ENCODE results near the gene SMG9.
"Not testable (repeated sequence)": the region's sequence is repeated elsewhere in the genome, so short reads cannot be mapped to it uniquely, and the experiment has no call there.

SMG9 gene

GRCh38 chr19:43779820-43780219, 25.1 kb upstream of the SMG9 start:
- no peak overlapping the region for H3K27ac ChIP-seq (ENCODE audit: low read length)
- H3K36me3 ChIP-seq (ENCODE audit: control insufficient read depth in 2 of 2, insufficient read depth in 2 of 2, low read length in 2 of 2): no peaks in the 10 kb centered on the region
- no peaks in the 10 kb centered on the region for H3K9me3 ChIP-seq (ENCODE audit: control insufficient read depth in 2 of 2, low read length in 2 of 2)
- H3K27me3 ChIP-seq (ENCODE audit: control insufficient read depth in 1 of 2, insufficient read depth in 2 of 2, low read length in 2 of 2): peaks cover 19 to 30% of the 10 kb centered on the region in 2 donors
- peak overlapping the region in 1 of 2 donors; percentile 20 for H3K9ac ChIP-seq (ENCODE audit: low read length in 2 of 2)
- peaks cover 14% of the 10 kb centered on the region for H3K4me1 ChIP-seq (ENCODE audit: control insufficient read depth, insufficient read depth, low read length)
- no peak overlapping the region for H3K4me3 ChIP-seq (ENCODE audit: low read length in 2 of 2)

- Histone ChIP-seq H3K36me3 (ENCODE audit: control insufficient read depth in 2 of 2, insufficient read depth in 2 of 2, low read length in 2 of 2) (no peaks in the 10 kb centered on the region), H3K27me3 (ENCODE audit: control insufficient read depth in 1 of 2, insufficient read depth in 2 of 2, low read length in 2 of 2) (peaks cover 24 to 30% of the 10 kb centered on the region in 2 donors), H3K4me1 (ENCODE audit: control insufficient read depth, insufficient read depth, low read length) (peaks cover 15% of the 10 kb centered on the region), H3K9ac (ENCODE audit: low read length in 2 of 2) (peak overlapping the region in 1 of 2 donors; percentile 20), H3K9me3 (ENCODE audit: control insufficient read depth in 2 of 2, low read length in 2 of 2) (no peaks in the 10 kb centered on the region), H3K27ac (ENCODE audit: low read length) (no peak overlapping the region), H3K4me3 (ENCODE audit: low read length in 2 of 2) (no peak overlapping the region)
These were observed 24.5 kb upstream of the SMG9 start for GRCh38 chr19:43779147-43779819.

- H3K27ac ChIP-seq (ENCODE audit: low read length): no peak overlapping the region
- peaks cover 19% of the 10 kb centered on the region for H3K4me1 ChIP-seq (ENCODE audit: control insufficient read depth, insufficient read depth, low read length)
- H3K4me3 ChIP-seq (ENCODE audit: low read length in 2 of 2): no peak overlapping the region
- no peaks in the 10 kb centered on the region for H3K9me3 ChIP-seq (ENCODE audit: control insufficient read depth in 2 of 2, low read length in 2 of 2)
- no peak overlapping the region for H3K9ac ChIP-seq (ENCODE audit: low read length in 2 of 2)
- peaks cover 31 to 36% of the 10 kb centered on the region in 2 donors for H3K27me3 ChIP-seq (ENCODE audit: control insufficient read depth in 1 of 2, insufficient read depth in 2 of 2, low read length in 2 of 2)
- H3K36me3 ChIP-seq (ENCODE audit: control insufficient read depth in 2 of 2, insufficient read depth in 2 of 2, low read length in 2 of 2): no peaks in the 10 kb centered on the region
These were observed 23.9 kb upstream of the SMG9 start for GRCh38 chr19:43778651-43779050.

- Histone ChIP-seq H3K27me3 (ENCODE audit: control insufficient read depth in 1 of 2, insufficient read depth in 2 of 2, low read length in 2 of 2) (peaks cover 29 to 37% of the 10 kb centered on the region in 2 donors), H3K9ac (ENCODE audit: low read length in 2 of 2) (no peak overlapping the region), H3K9me3 (ENCODE audit: control insufficient read depth in 2 of 2, low read length in 2 of 2) (no peaks in the 10 kb centered on the region), H3K4me1 (ENCODE audit: control insufficient read depth, insufficient read depth, low read length) (peaks cover 19% of the 10 kb centered on the region), H3K4me3 (ENCODE audit: low read length in 2 of 2) (no peak overlapping the region), H3K27ac (ENCODE audit: low read length) (no peak overlapping the region), H3K36me3 (ENCODE audit: control insufficient read depth in 2 of 2, insufficient read depth in 2 of 2, low read length in 2 of 2) (no peaks in the 10 kb centered on the region)
These were observed 22.5 kb upstream of the SMG9 start for GRCh38 chr19:43777163-43777695.

GRCh38 chr19:43776286-43776685, 21.5 kb upstream of the SMG9 start:
- peaks cover 26 to 31% of the 10 kb centered on the region in 2 donors for H3K27me3 ChIP-seq (ENCODE audit: control insufficient read depth in 1 of 2, insufficient read depth in 2 of 2, low read length in 2 of 2)
- no peaks in the 10 kb centered on the region for H3K36me3 ChIP-seq (ENCODE audit: control insufficient read depth in 2 of 2, insufficient read depth in 2 of 2, low read length in 2 of 2)
- peaks cover 19% of the 10 kb centered on the region for H3K4me1 ChIP-seq (ENCODE audit: control insufficient read depth, insufficient read depth, low read length)
- no peak overlapping the region for H3K9ac ChIP-seq (ENCODE audit: low read length in 2 of 2)
- no peak overlapping the region for H3K4me3 ChIP-seq (ENCODE audit: low read length in 2 of 2)
- no peaks in the 10 kb centered on the region for H3K9me3 ChIP-seq (ENCODE audit: control insufficient read depth in 2 of 2, low read length in 2 of 2)
- H3K27ac ChIP-seq (ENCODE audit: low read length): no peak overlapping the region

- H3K9ac ChIP-seq (ENCODE audit: low read length in 2 of 2): no peak overlapping the region
- H3K9me3 ChIP-seq (ENCODE audit: control insufficient read depth in 2 of 2, low read length in 2 of 2): no peaks in the 10 kb centered on the region
- peaks cover 23 to 25% of the 10 kb centered on the region in 2 donors for H3K27me3 ChIP-seq (ENCODE audit: control insufficient read depth in 1 of 2, insufficient read depth in 2 of 2, low read length in 2 of 2)
- H3K27ac ChIP-seq (ENCODE audit: low read length): no peak overlapping the region
- peaks cover 19% of the 10 kb centered on the region for H3K4me1 ChIP-seq (ENCODE audit: control insufficient read depth, insufficient read depth, low read length)
- H3K36me3 ChIP-seq (ENCODE audit: control insufficient read depth in 2 of 2, insufficient read depth in 2 of 2, low read length in 2 of 2): no peaks in the 10 kb centered on the region
- no peak overlapping the region for H3K4me3 ChIP-seq (ENCODE audit: low read length in 2 of 2)
These were observed 20.6 kb upstream of the SMG9 start for GRCh38 chr19:43775299-43775890.

- H3K9ac ChIP-seq (ENCODE audit: low read length in 2 of 2); H3K27ac ChIP-seq (ENCODE audit: low read length); H3K36me3 ChIP-seq (ENCODE audit: control insufficient read depth in 2 of 2, insufficient read depth in 2 of 2, low read length in 2 of 2); H3K9me3 ChIP-seq (ENCODE audit: control insufficient read depth in 2 of 2, low read length in 2 of 2): not testable (repeated sequence)
- peak overlapping the region in 1 of 2 donors; percentile 43 for H3K4me3 ChIP-seq (ENCODE audit: low read length in 2 of 2)
- peaks cover 19% of the 10 kb centered on the region for H3K4me1 ChIP-seq (ENCODE audit: control insufficient read depth, insufficient read depth, low read length)
- H3K27me3 ChIP-seq (ENCODE audit: control insufficient read depth in 1 of 2, insufficient read depth in 2 of 2, low read length in 2 of 2): peaks cover 23 to 27% of the 10 kb centered on the region in 2 donors
These were observed 20.1 kb upstream of the SMG9 start for GRCh38 chr19:43774940-43775258.

- Histone ChIP-seq H3K36me3 (ENCODE audit: control insufficient read depth in 2 of 2, insufficient read depth in 2 of 2, low read length in 2 of 2) (no peaks in the 10 kb centered on the region), H3K4me3 (ENCODE audit: low read length in 2 of 2) (peak overlapping the region; percentile 43 to 63), H3K9me3 (ENCODE audit: control insufficient read depth in 2 of 2, low read length in 2 of 2) (no peaks in the 10 kb centered on the region), H3K27me3 (ENCODE audit: control insufficient read depth in 1 of 2, insufficient read depth in 2 of 2, low read length in 2 of 2) (peaks cover 23% of the 10 kb centered on the region in 2 donors), H3K27ac (ENCODE audit: low read length) (no peak overlapping the region), H3K4me1 (ENCODE audit: control insufficient read depth, insufficient read depth, low read length) (peaks cover 15% of the 10 kb centered on the region), H3K9ac (ENCODE audit: low read length in 2 of 2) (no peak overlapping the region)
These were observed 19.6 kb upstream of the SMG9 start for GRCh38 chr19:43774103-43774939.

- no peak overlapping the region for H3K27ac ChIP-seq (ENCODE audit: low read length)
- peaks cover 23% of the 10 kb centered on the region in 2 donors for H3K27me3 ChIP-seq (ENCODE audit: control insufficient read depth in 1 of 2, insufficient read depth in 2 of 2, low read length in 2 of 2)
- no peak overlapping the region for H3K4me3 ChIP-seq (ENCODE audit: low read length in 2 of 2)
- peaks cover 14% of the 10 kb centered on the region for H3K4me1 ChIP-seq (ENCODE audit: control insufficient read depth, insufficient read depth, low read length)
- no peaks in the 10 kb centered on the region for H3K9me3 ChIP-seq (ENCODE audit: control insufficient read depth in 2 of 2, low read length in 2 of 2)
- H3K9ac ChIP-seq (ENCODE audit: low read length in 2 of 2): no peak overlapping the region
- H3K36me3 ChIP-seq (ENCODE audit: control insufficient read depth in 2 of 2, insufficient read depth in 2 of 2, low read length in 2 of 2): no peaks in the 10 kb centered on the region
These were observed 19.0 kb upstream of the SMG9 start for GRCh38 chr19:43773725-43774102.

GRCh38 chr19:43769256-43769655, 14.5 kb upstream of the SMG9 start:
- no peaks in the 10 kb centered on the region for H3K36me3 ChIP-seq (ENCODE audit: control insufficient read depth in 2 of 2, insufficient read depth in 2 of 2, low read length in 2 of 2)
- no peak overlapping the region for H3K27ac ChIP-seq (ENCODE audit: low read length)
- H3K9me3 ChIP-seq (ENCODE audit: control insufficient read depth in 2 of 2, low read length in 2 of 2): no peaks in the 10 kb centered on the region
- H3K4me1 ChIP-seq (ENCODE audit: control insufficient read depth, insufficient read depth, low read length): peaks cover 4% of the 10 kb centered on the region
- H3K27me3 ChIP-seq (ENCODE audit: control insufficient read depth in 1 of 2, insufficient read depth in 2 of 2, low read length in 2 of 2): peaks cover 9 to 10% of the 10 kb centered on the region in 2 donors
- H3K4me3 ChIP-seq (ENCODE audit: low read length in 2 of 2): no peak overlapping the region
- no peak overlapping the region for H3K9ac ChIP-seq (ENCODE audit: low read length in 2 of 2)
